NB4 (cell line): ENCODE data around the gene AUTS2.

Source experiments
- DNase-seq: peaks from one replicate; pipeline ENCODE4 v3.0.0; 2010; ENCODE audit warnings: low read depth
- H3K4me3 ChIP-seq: one replicate; pipeline ENCODE4 v1.5.1; 2011; ENCODE audit warnings: mild to moderate bottlenecking, low read depth, low read length, moderate library complexity
- CTCF ChIP-seq: IDR thresholded peaks from one replicate; pipeline ENCODE4 v1.5.1; 2012; ENCODE audit warnings: low read depth, low read length
- MAX ChIP-seq: IDR thresholded peaks from 2 replicates; pipeline ENCODE4 v1.6.1; 2011; ENCODE audit warnings: low read depth, low read length
- MYC ChIP-seq: IDR thresholded peaks from 2 replicates; pipeline ENCODE4 v1.6.1; 2011; ENCODE audit warnings: low read depth, low read length
- POLR2A ChIP-seq: IDR thresholded peaks from 2 replicates; pipeline ENCODE4 v1.6.1; 2011; ENCODE audit warnings: mild to moderate bottlenecking; ENCODE audit not compliant: insufficient read length; ENCODE audit errors: extremely low read depth

The AUTS2 gene

GRCh38 chr7:70044525-70044924 lies 446.2 kb downstream of the AUTS2 start:
- no peak for DNase-seq
- H3K4me3 ChIP-seq = no peak overlapping the region
- TF ChIP-seq MYC = no peak
- no peak for TF ChIP-seq POLR2A
- TF ChIP-seq MAX = no peak
- no peak for TF ChIP-seq CTCF

- TF ChIP-seq MAX (no peak), CTCF (no peak), POLR2A (no peak)
- H3K4me3 ChIP-seq = no peak overlapping the region
- no peak for DNase-seq
Measured at GRCh38 chr7:70044981-70045380, 446.7 kb downstream of the AUTS2 start.

DNA sequence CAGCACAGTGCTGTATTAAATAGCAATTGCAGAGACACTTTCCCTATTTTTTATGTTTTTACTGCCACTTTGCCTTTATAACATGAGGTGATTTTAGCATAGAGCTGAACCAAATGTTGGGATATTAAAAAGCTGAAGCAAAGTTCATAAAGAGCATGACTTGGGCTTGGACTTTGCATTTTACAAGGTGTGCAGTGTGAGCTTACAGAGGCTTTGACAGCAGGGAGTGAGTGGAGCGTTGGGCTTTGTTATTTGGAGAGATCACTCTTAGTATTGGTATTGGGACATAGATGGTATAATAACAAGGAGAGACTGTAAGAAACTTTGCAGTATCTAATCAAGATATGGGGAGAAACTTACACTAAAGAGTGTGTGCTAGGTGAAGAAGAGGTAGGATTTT lies 449.1 kb downstream of the AUTS2 start:
- TF ChIP-seq POLR2A = no peak
- no peak for TF ChIP-seq MAX
- DNase-seq = no peak
- H3K4me3 ChIP-seq = no peak overlapping the region

GRCh38 chr7:70047891-70048448 lies 449.7 kb downstream of the AUTS2 start:
- no peak for DNase-seq

GRCh38 chr7:70051726-70052125 lies 453.5 kb downstream of the AUTS2 start:
- H3K4me3 ChIP-seq = no peak overlapping the region
- DNase-seq = no peak
- TF ChIP-seq MAX = no peak
- TF ChIP-seq CTCF = no peak

More at GRCh38 chr7:70047891-70048448, 449.7 kb downstream of the AUTS2 start:
- TF ChIP-seq POLR2A = no peak
- no peak for TF ChIP-seq MAX
- no peak for TF ChIP-seq CTCF
- TF ChIP-seq MYC = no peak
- no peak overlapping the region for H3K4me3 ChIP-seq

DNA sequence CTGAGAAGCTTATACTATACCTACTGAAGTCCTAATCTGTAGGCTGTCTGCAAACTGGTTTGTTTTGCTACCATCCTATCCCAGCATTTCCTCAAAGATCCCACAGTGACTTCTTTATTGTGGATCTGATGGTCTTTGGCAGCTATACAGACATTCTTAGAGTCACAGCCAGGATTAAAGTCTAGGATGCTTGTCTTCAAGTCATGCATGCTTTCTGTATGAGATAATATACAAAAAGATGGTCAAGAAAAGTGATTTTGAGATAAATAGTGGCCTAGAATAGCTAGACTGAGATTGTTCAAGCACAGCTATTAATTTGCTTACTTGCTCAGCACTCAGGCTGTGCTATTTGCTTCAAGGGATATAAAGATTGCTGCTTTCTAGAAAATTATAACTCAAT lies 454.4 kb downstream of the AUTS2 start:
- no peak for DNase-seq
- no peak overlapping the region for H3K4me3 ChIP-seq
- TF ChIP-seq CTCF = no peak
- TF ChIP-seq MAX = no peak
- no peak for TF ChIP-seq MYC
- no peak for TF ChIP-seq POLR2A
